HUES64 (cell line): ENCODE results near the gene LIN28B.
"Not testable (repeated sequence)": the region's sequence is repeated elsewhere in the genome, so short reads cannot be mapped to it uniquely, and the experiment has no call there.

Experiments
- H3K27ac ChIP-seq: 2 replicates; pipeline ENCODE4 v1.7.0; 2013; ENCODE audit warnings: low read depth, low read length, inconsistent platforms
- H3K27me3 ChIP-seq: 2 replicates; pipeline ENCODE4 v1.6.1; 2013; ENCODE audit warnings: mild to moderate bottlenecking, low read length; ENCODE audit not compliant: insufficient read depth
- H3K36me3 ChIP-seq: 2 replicates; pipeline ENCODE4 v1.6.1; 2013; ENCODE audit warnings: mild to moderate bottlenecking, low read length; ENCODE audit not compliant: insufficient read depth
- H3K4me1 ChIP-seq: 2 replicates; pipeline ENCODE4 v1.6.1; 2013; ENCODE audit warnings: mild to moderate bottlenecking, low read length, moderate library complexity; ENCODE audit not compliant: insufficient read depth
- H3K4me3 ChIP-seq: 2 replicates; pipeline ENCODE4 v1.5.1; 2013; ENCODE audit warnings: mild to moderate bottlenecking, low read length, moderate library complexity
- H3K9ac ChIP-seq: 2 replicates; pipeline ENCODE4 v1.6.1; 2013; ENCODE audit warnings: mild to moderate bottlenecking, low read depth, low read length
- H3K9me3 ChIP-seq: 2 replicates; pipeline ENCODE4 v1.6.1; 2013; ENCODE audit warnings: low read depth, low read length; ENCODE audit not compliant: insufficient read depth
- WGBS: fragments of 150-250, 120-280 bp; methylation state at CpG from one replicate; pipeline ENCODE4 v1.1.7; 2013; ENCODE audit warnings: missing lambda C conversion rate; 5-methylcytosine and 5-hydroxymethylcytosine counted together

LIN28B gene

DNA sequence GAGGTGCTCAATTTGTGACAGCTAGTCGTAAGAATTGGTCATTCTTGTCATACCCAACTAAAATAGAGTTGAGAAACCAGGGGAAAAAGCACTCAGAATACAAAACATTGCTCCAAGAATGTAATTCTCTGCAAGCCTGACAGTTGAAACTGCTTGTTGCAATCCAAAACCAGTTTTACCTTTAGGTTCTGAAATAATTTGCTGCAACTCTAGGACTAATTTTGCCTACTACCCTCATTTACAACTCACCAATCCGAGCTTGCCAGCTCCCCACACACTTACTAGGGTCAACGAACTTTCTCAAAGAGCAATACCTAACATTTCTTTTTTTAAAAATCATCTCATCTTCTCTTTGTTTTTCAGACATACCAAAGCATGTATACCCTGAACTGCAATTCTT is 29.7 kb downstream of the LIN28B start:
- Histone ChIP-seq H3K27me3 (no peaks in the 10 kb centered on the region), H3K4me3 (no peak overlapping the region), H3K27ac (no peak overlapping the region), H3K9me3 (peaks cover 7% of the 10 kb centered on the region; the same call in 1 of the 2 replicates), H3K9ac (no peak overlapping the region), H3K36me3 (peaks cover 63% of the 10 kb centered on the region), H3K4me1 (peaks cover 6% of the 10 kb centered on the region; the same call in 1 of the 2 replicates)
- WGBS: 89% methylated on average over 3 of the region's 3 CpGs

DNA sequence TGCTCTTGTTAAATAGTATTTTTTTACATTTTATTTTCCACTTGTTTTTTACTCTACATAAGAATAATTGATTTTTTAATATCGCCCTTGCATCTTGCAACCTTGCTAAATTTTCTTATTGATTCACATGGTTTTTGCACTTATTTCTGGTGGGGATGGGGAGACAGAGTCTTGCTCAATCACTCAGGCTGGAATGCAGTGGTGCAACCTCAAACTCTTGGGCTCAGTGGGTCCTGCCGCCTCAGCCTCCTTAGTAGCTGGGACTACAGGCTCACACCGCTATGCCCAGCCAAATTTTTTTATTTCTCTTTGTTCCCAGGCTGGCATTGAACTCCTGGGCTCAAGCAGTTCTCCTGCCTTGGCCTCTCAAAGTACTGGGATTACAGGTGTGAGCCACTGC is 30.3 kb downstream of the LIN28B start:
- H3K27me3 ChIP-seq: no peaks in the 10 kb centered on the region
- WGBS: 88% methylated on average over 3 of the region's 3 CpGs

DNA sequence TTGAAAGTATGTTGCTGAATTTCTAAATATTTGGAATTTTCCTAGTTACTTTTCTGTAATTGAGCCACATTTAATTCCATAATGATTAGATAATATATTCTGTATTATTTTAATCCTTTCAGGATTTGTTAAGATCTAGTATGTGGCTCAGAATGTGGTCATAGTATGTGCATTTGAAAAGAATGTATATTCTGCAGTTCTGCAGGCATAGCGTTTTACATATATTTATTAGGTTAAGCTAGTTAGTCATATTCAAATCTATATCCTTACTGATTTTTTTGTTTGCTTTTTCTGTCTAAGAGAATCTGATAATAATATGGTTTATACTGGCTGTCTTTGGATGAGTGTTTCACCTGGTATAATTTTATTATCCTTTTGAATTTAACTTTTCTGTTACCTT is 33.2 kb downstream of the LIN28B start:
- H3K4me3 ChIP-seq: no peak overlapping the region
- no peaks in the 10 kb centered on the region for H3K27me3 ChIP-seq
- H3K9me3 ChIP-seq: peaks cover 7% of the 10 kb centered on the region; the same call in 1 of the 2 replicates
- no peak overlapping the region for H3K27ac ChIP-seq
- whole genome bisulfite sequencing: no CpG with 5 or more reads among the region's 1 CpG
- H3K36me3 ChIP-seq: peaks cover 48% of the 10 kb centered on the region
- no peak overlapping the region for H3K9ac ChIP-seq
- H3K4me1 ChIP-seq: peaks cover 6% of the 10 kb centered on the region; the same call in 1 of the 2 replicates

More for the DNA sequence above, 30.3 kb downstream of the LIN28B start:
- peaks cover 6% of the 10 kb centered on the region; the same call in 1 of the 2 replicates for H3K4me1 ChIP-seq
- no peak overlapping the region for H3K4me3 ChIP-seq
- H3K27ac ChIP-seq: no peak overlapping the region
- H3K9ac ChIP-seq: no peak overlapping the region
- peaks cover 7% of the 10 kb centered on the region; the same call in 1 of the 2 replicates for H3K9me3 ChIP-seq
- H3K36me3 ChIP-seq: peaks cover 63% of the 10 kb centered on the region

DNA sequence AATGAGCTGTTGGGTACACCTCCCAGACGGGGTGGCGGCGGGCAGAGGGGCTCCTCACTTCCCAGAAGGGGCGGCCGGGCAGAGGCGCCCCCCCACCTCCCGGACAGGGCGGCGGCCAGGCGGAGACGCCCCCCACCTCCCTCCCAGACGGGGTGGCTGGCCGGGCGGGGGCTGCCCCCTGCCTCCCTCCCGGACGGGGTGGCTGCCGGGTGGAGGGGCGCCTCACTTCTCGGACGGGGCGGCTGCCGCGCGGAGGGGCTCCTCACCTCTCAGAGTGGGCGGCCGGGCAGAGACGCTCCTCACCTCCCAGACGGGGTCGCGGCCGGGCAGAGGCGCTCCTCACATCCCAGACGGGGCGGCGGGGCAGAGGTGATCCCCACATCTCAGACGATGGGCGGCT is 34.2 kb downstream of the LIN28B start:
- H3K9ac ChIP-seq, H3K4me1 ChIP-seq, H3K4me3 ChIP-seq, H3K27ac ChIP-seq, H3K9me3 ChIP-seq, H3K27me3 ChIP-seq: not testable (repeated sequence)
- 98% methylated on average over 37 of the region's 37 CpGs for WGBS
- H3K36me3 ChIP-seq: peaks cover 39% of the 10 kb centered on the region

DNA sequence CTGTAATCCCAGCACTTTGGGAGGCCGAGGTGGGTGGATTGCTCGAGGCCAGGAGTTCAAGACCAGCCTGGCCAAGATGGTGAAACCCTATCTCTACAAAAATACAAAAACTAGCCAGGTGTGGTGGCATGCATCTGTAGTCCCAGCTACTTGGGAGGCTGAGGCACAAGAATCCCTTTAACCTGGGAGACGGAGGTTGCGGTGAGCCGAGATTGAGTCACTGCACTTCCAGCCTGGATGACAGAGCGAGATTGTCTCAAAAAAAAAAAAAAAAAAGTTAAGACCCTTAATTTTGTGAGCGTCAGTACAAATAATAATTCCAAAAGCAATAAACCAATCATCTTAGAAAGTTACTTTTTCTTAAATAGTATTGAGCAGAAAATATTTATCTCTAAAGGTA is 36.7 kb downstream of the LIN28B start:
- not testable (repeated sequence) for H3K4me3 ChIP-seq, H3K9me3 ChIP-seq, H3K4me1 ChIP-seq, H3K27ac ChIP-seq, H3K27me3 ChIP-seq, H3K9ac ChIP-seq
- H3K36me3 ChIP-seq: peaks cover 30% of the 10 kb centered on the region
- WGBS: 97% methylated on average over 6 of the region's 7 CpGs

DNA sequence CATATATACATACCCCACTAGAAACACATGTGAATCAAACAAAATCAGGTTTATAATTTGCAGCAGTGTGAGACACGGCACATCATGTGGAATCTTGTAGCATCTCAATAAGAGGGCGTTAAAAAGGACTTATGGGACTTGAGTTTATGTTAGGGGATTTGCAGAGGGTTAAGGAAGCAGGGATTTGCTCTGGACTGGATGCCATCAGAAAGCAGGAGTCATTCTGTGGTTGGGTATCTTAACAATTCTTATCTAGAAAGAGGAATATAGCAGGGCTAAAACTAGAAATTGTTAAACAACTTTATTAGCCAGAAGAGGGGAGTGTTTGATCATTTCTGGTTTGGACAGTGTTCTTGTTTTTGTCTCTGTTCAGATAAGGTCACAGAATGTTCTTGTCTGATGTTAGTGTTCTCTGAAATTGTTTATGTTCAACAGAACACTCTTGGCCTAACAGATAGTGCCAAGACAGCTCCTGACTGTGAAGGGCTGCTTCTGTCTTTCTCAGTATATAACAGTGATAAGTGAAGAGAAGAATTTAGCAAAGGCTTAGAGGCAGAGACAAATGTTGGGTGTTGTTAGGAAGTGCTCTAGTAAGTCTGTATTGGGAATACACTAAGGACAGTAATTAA is 39.2 kb downstream of the LIN28B start:
- no peak overlapping the region for H3K27ac ChIP-seq
- WGBS: 90% methylated on average over 2 of the region's 2 CpGs
- no peaks in the 10 kb centered on the region for H3K9me3 ChIP-seq

DNA sequence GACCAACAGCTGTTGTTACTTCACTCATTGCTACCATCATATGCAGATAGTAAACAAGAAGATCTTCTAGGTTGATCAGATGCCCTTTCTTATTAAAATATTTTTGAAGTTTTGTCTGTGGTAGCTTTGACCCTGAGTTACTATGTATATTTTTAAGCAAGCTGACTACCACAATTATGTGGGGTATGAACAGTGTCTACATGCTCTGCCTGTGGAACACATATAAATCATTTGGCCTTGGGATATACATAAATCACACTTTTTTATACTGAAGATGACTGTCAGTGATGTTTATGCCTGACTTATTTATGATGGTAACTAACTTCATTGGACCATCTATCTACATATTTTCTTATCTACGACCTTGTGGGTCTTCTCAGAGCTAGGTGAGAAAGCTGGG is 44.2 kb downstream of the LIN28B start:
- Histone ChIP-seq H3K4me1 (peaks cover 15% of the 10 kb centered on the region), H3K27ac (no peak overlapping the region), H3K36me3 (peaks cover 13% of the 10 kb centered on the region; the same call in 1 of the 2 replicates), H3K4me3 (no peak overlapping the region), H3K9ac (no peak overlapping the region), H3K9me3 (no peaks in the 10 kb centered on the region), H3K27me3 (no peaks in the 10 kb centered on the region)
- WGBS: 100% methylated on average over 1 of the region's 1 CpG

More for the DNA sequence above, 39.2 kb downstream of the LIN28B start:
- H3K36me3 ChIP-seq: peaks cover 19% of the 10 kb centered on the region
- no peak overlapping the region for H3K9ac ChIP-seq
- H3K4me3 ChIP-seq: no peak overlapping the region
- no peaks in the 10 kb centered on the region for H3K27me3 ChIP-seq
- peaks cover 7% of the 10 kb centered on the region for H3K4me1 ChIP-seq

DNA sequence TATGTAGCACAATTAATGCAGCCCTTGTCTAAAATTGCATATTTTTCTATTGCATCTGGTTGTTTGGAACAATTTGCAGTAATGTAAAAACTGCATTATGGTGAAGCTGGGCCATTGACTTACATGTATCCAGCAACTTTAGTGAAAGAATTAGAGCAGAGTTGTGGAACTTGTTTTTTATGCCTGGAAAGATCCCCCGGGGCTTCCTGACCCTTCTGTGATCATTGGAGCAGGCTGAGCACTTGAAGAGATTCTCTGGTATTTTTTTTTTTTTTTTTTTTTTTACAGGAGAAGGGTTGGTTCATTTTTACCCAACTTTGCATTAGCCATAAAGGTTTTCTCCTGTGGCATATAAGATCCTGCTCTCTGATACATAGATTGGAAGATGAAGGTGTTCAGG is 45.0 kb downstream of the LIN28B start:
- 100% methylated on average over 1 of the region's 1 CpG for WGBS
- Histone ChIP-seq H3K9me3 (no peaks in the 10 kb centered on the region), H3K9ac (no peak overlapping the region), H3K27me3 (no peaks in the 10 kb centered on the region), H3K27ac (no peak overlapping the region), H3K4me3 (no peak overlapping the region), H3K4me1 (peaks cover 15% of the 10 kb centered on the region), H3K36me3 (peaks cover 11% of the 10 kb centered on the region; the same call in 1 of the 2 replicates)

DNA sequence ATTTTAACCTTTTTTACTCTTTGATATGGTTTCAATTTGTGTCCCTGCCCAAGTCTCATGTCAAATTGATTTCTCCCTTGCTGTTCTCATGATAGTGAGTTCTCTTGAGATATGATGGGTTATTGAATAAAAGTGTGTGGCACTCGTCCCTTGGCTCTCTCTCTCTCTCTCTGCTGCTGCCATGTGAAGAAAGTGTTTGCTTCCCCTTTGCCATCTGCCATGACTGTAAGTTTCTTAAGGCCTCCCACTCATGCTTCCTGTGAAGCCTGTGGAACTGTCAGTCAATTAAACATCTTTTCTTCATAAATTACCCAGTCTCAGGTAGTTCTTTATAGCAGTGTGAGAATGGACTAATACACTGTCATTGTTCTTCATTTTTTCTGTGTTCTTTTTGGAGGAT is 48.5 kb downstream of the LIN28B start:
- no peaks in the 10 kb centered on the region for H3K27me3 ChIP-seq
- H3K9ac ChIP-seq: no peak overlapping the region
- no peaks in the 10 kb centered on the region for H3K9me3 ChIP-seq
- no peak overlapping the region for H3K27ac ChIP-seq
- H3K4me1 ChIP-seq: peaks cover 13% of the 10 kb centered on the region
- 100% methylated on average over 1 of the region's 1 CpG for WGBS
- H3K36me3 ChIP-seq: peaks cover 8% of the 10 kb centered on the region; the same call in 1 of the 2 replicates
- H3K4me3 ChIP-seq: no peak overlapping the region

DNA sequence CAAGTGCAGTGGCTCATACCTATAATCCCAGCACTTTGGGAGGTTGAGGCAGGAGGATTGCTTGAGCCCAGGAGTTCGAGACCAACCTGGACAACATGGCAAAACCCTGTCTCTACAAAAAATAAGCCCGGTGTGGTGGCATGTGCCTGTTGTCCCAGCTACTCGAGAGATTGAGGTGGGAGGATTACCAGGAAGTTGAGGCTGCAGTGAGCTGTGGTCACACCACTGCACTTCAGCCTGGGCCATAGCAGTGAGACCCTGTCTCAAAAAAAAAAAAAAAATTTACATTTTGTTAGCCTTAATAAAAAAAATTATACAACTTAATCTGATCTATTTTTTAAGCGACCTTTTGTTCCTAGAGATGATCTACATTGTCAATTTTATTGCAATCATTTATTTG is 56.6 kb downstream of the LIN28B start:
- not testable (repeated sequence) for H3K27me3 ChIP-seq, H3K4me3 ChIP-seq, H3K9ac ChIP-seq, H3K9me3 ChIP-seq, H3K27ac ChIP-seq, H3K36me3 ChIP-seq
- H3K4me1 ChIP-seq: peaks cover 18% of the 10 kb centered on the region
- 97% methylated on average over 3 of the region's 4 CpGs for WGBS

DNA sequence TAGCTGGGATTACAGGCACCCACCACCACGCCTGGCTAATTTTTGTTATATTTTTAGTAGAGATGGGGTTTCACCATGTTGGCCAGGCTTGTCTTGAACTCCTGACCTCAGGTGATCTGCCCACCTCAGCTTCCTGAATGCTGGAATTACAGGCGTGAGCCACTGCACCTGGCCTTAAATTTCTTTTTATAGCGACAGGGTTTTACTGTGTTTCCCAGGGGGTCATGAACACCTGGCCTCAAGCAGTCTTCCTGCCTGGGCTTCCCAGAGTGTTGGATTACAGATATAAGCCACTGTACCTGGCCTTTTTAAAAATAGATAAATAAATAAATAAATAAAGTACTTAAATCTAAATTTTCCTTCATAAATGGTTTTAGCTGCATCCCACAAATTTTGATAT is 57.5 kb downstream of the LIN28B start:
- Histone ChIP-seq H3K4me1 (peaks cover 18% of the 10 kb centered on the region), H3K9ac (no peak overlapping the region), H3K9me3 (no peaks in the 10 kb centered on the region), H3K4me3 (no peak overlapping the region), H3K27ac (no peak overlapping the region), H3K27me3 (no peaks in the 10 kb centered on the region), H3K36me3 (no peaks in the 10 kb centered on the region)
- WGBS: 89% methylated on average over 3 of the region's 3 CpGs

DNA sequence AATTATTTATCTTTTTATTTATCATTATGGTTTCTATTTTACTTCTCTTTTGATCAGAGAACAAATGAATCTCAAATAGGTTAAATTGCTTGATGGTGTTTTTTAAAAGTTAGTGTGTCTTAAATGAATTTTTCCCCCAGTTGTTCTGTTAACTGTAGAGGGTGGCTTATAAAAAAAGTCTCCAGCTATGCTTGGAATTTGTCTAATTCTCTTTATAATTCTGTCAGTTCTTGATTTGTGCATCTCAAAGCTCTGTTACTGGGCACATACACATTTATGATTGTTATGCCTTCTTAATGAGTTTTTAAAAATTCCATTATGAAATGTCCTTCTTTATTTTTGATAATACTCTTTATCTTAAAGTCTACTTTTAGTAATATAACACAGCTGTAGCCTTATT is 58.0 kb downstream of the LIN28B start:
- no peak overlapping the region for H3K9ac ChIP-seq
- H3K4me1 ChIP-seq: peaks cover 18% of the 10 kb centered on the region
- H3K9me3 ChIP-seq: no peaks in the 10 kb centered on the region
- no peaks in the 10 kb centered on the region for H3K27me3 ChIP-seq
- H3K4me3 ChIP-seq: no peak overlapping the region
- no peaks in the 10 kb centered on the region for H3K36me3 ChIP-seq
- H3K27ac ChIP-seq: no peak overlapping the region
